ENCODE data around the gene CUL2.

GRCh38 chr10:35012781-35013180 is 77.4 kb downstream of the CUL2 start:
- TF ChIP-seq YY1 (IDR thresholded peaks at IDR 0.05; ENCODE audit: insufficient read depth, insufficient read length) (no peak), ZNF274 (IDR thresholded peaks at IDR 0.05; ENCODE audit: low read depth, low read length) (no peak), SUZ12 (IDR thresholded peaks at IDR 0.05; ENCODE audit: extremely low read depth, insufficient read depth, insufficient read length) (no peak)
